Measurements from ENCODE around the gene DPP10. TPM values are rescaled to one million over a fixed set of nuclear protein-coding genes. Genes with fewer than 3 reads are reported as not detected.

The DPP10 gene
- total RNA-seq, 2 experiments from 2014 or later: not detected

DNA sequence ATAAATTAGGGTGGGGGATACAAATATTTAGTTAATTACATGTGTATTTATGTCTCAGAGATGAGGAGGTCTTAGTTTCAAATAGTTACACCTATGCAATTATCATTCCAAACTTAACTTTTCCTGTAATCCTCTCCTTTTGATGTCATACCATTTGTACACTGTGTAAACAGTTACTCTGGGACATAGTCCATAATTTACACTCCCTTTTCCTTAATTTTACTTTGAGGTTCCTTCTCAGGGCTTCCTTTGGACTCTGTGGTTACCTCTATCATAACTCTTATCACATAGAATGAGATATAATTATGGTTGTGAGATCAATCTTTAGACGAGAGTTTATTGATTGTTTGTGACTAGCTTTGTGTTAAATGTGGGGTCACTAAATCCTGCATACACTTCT is 84.4 kb downstream of the DPP10 start:
- Mint-ChIP-seq H3K36me3 (no peaks in the 10 kb centered on the region), H3K9me3 (no peaks in the 10 kb centered on the region), H3K4me3 (no peak overlapping the region), H3K27me3 (no peaks in the 10 kb centered on the region), H3K4me1 (no peaks in the 10 kb centered on the region), H3K27ac (no peak overlapping the region)
- DNase-seq (no peak), ATAC-seq (ENCODE audit: low read depth) (no peak)
- POLR2A ChIA-PET: no interaction called here

DNA sequence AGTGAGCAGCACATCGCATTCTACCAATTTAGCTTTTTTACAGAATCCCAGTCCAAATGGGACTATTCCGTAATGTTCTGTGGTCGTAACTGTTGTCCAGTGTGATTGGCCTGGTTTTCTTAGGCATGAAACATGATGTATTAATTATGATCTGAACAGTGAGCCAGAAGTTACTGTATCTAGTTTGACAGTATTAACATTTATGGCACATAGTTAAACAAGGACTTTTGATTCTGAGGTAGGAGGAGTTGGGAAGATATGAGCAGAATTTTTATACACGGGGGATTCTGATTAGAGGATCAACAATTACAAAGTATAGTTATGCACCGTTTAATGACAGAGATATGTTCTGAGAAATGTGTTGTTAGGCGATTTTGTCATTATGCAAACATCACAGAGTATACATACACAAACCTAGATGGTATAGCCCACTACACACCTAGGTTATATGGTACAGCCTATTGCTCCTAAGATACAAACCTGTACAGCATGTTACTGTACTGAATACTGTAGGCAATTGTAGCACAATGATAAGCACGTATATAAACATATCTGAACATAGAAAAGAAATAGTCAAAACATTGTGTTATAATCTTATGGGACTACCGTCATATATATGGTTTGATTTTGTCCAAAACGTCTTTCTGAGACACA is 85.0 kb downstream of the DPP10 start:
- POLR2A ChIA-PET: no interaction called here
- Mint-ChIP-seq H3K4me3 (no peak overlapping the region), H3K27ac (no peak overlapping the region), H3K4me1 (no peaks in the 10 kb centered on the region), H3K36me3 (no peaks in the 10 kb centered on the region), H3K9me3 (no peaks in the 10 kb centered on the region), H3K27me3 (no peaks in the 10 kb centered on the region)
- ATAC-seq (ENCODE audit: low read depth): no peak
- no peak for DNase-seq

DNA sequence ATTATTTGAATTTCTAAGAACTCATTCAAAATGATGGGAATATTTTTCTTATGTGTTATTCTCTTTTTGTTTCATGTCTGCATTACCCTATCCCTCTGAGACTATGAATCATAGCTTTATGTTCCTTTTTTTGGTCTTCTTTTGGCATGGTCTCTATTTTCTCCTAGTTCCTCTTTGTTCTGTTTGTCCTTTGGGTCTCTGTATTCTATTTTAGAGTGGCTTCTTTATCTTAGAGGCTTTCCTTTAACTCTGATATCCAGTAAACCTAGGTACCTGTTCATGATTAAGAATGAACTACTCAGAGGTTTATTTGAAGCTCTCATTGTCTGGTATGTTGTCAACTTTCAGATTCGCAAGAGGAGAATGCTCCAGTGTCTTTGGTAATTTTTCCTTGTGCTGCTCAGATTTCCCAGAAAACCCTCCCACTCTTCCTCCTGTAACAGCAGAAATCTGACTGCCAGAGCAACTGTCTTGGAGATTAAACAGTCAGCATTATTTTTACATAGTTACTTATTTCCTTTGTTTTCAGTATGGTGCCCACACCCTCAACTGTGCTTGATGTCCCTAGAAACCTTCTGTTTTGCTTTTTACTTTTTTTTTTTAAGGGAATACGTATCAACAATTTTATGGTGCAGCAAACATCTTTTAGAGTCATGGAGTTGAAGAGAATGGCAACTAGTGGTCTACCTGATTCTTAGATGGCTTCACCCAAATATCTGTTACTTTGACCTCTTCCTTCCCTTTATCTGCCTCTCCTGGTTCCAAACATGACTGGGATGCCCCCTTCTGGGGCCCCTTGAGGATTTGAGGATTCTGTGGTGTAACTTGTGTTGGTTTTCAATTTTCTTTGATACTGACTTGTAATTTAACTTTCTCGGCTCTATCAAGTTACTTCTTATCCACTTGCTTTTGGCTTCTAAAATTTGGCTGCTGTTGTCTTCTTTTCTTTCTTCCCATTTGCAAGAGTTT is 92.0 kb downstream of the DPP10 start:
- DNase-seq (no peak), ATAC-seq (ENCODE audit: low read depth) (no peak)
- no peaks in the 10 kb centered on the region for H3K4me1 Mint-ChIP-seq
- no peaks in the 10 kb centered on the region for H3K36me3 Mint-ChIP-seq
- peaks cover 3% of the 10 kb centered on the region for H3K27me3 Mint-ChIP-seq
- POLR2A ChIA-PET: no interaction called here
- H3K4me3 Mint-ChIP-seq: no peak overlapping the region
- H3K27ac Mint-ChIP-seq: no peak overlapping the region
- H3K9me3 Mint-ChIP-seq: no peaks in the 10 kb centered on the region

DNA sequence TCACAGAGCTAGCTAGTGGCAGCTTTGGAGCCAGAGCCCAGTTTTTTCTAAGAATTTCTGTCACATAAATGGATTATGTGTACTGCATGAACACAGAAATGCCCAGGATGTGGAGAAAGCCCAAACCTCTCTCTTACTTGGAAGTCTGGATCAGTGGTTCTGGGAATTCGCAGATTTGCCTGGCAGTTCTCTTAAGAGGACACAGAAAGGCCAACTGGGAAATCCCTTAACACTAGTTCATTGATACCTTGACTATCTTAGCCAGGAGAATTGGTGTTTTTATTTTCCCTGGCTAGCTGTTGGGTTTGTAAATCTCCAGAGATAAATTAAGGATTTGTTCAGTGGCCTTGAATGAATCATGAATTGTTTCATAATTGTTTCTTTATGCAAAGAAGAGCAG is 95.3 kb downstream of the DPP10 start:
- Mint-ChIP-seq H3K27me3 (peaks cover 3% of the 10 kb centered on the region), H3K4me3 (no peak overlapping the region), H3K9me3 (no peaks in the 10 kb centered on the region), H3K4me1 (no peaks in the 10 kb centered on the region), H3K36me3 (no peaks in the 10 kb centered on the region), H3K27ac (no peak overlapping the region)
- DNase-seq: no peak
- POLR2A ChIA-PET: no interaction called here
- ATAC-seq (ENCODE audit: low read depth): no peak

DNA sequence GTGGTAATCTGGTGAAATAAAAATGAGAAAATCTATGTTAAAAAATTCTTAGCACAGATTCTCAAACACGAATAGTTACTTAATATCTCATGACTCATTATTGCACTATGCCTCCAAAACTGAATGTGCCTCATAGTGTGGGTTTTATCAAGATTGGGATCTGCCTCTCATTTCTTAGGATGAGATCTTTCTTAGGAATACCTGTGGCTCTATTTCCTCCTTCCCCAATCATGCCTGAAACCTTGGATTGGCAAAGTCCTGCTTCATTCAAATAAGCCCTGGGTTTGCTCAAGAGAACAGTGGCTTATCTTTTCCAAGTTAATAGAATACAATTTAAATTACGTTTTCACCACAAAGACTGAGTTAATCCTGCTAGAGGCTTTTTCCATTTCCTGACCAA is 100.3 kb downstream of the DPP10 start:
- ATAC-seq (ENCODE audit: low read depth) (no peak), DNase-seq (no peak)
- Mint-ChIP-seq H3K27ac (no peak overlapping the region), H3K27me3 (peaks cover 3% of the 10 kb centered on the region), H3K4me1 (no peaks in the 10 kb centered on the region), H3K36me3 (no peaks in the 10 kb centered on the region), H3K9me3 (peaks cover 2% of the 10 kb centered on the region), H3K4me3 (no peak overlapping the region)
- POLR2A ChIA-PET: no interaction called here

DNA sequence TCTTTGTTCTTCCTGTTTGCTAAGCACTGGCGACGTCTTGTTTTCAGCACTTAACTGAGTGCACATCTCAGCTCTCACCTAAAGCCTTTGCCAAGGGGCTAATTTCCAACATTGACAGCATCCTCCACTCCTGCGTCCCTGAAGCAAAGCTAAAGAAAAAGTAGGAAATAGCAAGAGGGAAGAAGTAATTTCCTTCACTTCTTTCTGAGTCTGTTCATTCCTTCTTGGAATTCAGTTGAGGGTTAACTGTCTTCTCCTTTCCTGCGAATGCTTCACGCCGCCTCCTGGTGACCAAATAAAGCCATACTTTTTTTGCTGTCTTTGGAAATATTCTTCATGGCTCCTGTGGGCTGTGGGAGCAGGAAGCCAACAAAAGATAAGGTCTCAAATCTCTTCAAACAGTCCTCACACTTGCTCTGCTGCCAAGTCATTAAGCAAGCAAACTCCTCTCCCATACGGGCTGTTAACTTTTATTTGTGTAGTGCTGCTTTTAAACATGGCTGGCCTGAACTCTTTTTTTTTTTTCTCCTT is 100.9 kb downstream of the DPP10 start:
- H3K27ac Mint-ChIP-seq: no peak overlapping the region
- peaks cover 3% of the 10 kb centered on the region for H3K27me3 Mint-ChIP-seq
- no peaks in the 10 kb centered on the region for H3K36me3 Mint-ChIP-seq
- H3K9me3 Mint-ChIP-seq: peaks cover 2% of the 10 kb centered on the region
- POLR2A ChIA-PET: no interaction called here
- ATAC-seq (ENCODE audit: low read depth): no peak
- no peaks in the 10 kb centered on the region for H3K4me1 Mint-ChIP-seq
- no peak overlapping the region for H3K4me3 Mint-ChIP-seq
- DNase-seq: no peak

DNA sequence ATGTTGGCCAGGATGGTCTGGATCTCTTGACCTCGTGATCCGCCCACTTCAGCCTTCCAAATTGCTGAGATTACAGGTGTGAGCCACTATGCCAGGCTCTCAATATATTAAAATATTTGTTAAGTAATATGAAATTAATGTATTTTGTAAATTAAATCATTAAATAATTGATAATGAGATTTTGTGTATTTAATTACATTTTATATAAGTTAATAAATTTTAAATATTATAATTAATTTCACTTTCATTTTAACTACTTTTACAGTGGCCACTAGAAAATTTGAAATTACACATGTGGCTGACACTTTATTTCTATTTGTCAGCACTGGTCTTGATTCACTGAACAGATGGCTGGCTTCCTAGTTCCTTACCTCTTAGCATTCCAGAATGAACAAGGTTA is 102.6 kb downstream of the DPP10 start:
- no peak for DNase-seq
- Mint-ChIP-seq H3K9me3 (peaks cover 2% of the 10 kb centered on the region), H3K27me3 (peaks cover 3% of the 10 kb centered on the region), H3K4me1 (no peaks in the 10 kb centered on the region), H3K4me3 (no peak overlapping the region), H3K36me3 (no peaks in the 10 kb centered on the region), H3K27ac (no peak overlapping the region)
- POLR2A ChIA-PET: no interaction called here
- no peak for ATAC-seq (ENCODE audit: low read depth)

DNA sequence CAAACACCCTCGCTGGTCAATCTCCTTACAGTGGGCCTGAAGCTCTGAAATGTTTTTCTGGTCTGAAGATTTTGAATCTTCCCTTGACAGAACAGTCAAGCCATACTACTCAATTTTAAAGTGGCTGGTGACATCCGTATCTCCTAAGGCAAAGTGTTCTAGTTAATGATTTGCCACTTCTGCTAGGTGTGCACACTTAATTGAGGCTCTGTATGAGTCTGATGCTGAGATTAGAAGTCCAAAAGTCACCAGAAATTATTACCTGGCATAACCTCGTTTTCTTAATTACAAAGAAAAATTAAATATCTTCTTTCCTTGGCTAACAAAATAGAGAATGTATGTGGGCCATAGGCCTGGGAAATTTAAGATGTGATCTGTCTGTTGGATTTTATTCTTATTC is 104.1 kb downstream of the DPP10 start:
- POLR2A ChIA-PET: no interaction called here
- no peak overlapping the region for H3K27ac Mint-ChIP-seq

DNA sequence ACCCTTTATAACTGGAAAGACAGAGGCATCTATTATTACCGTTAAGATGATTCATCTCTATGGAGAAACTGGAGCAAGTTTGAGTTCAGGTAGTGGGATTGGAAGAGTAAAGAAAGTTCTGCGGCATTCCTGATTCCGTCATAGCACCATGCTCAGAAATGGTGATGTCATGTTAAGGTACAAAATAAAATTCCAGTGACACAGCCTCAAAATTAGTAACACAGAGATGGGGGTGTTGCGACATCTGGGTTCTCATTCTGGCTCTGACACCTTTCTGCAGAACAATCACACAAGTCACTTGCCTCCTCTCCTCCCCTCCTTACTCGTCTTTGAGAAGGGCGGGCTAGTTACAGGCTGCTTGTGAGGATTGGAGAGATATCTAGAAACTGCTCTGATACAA is 105.7 kb downstream of the DPP10 start:
- no peak overlapping the region for H3K27ac Mint-ChIP-seq
- H3K9me3 Mint-ChIP-seq: peaks cover 2% of the 10 kb centered on the region
- peaks cover 2% of the 10 kb centered on the region for H3K27me3 Mint-ChIP-seq
- ATAC-seq (ENCODE audit: low read depth) (no peak), DNase-seq (no peak)
- no peaks in the 10 kb centered on the region for H3K36me3 Mint-ChIP-seq
- POLR2A ChIA-PET: no interaction called here
- H3K4me3 Mint-ChIP-seq: no peak overlapping the region
- no peaks in the 10 kb centered on the region for H3K4me1 Mint-ChIP-seq

More for the DNA sequence above, 104.1 kb downstream of the DPP10 start:
- ATAC-seq (ENCODE audit: low read depth) (no peak), DNase-seq (no peak)
- Mint-ChIP-seq H3K27me3 (peaks cover 3% of the 10 kb centered on the region), H3K4me1 (no peaks in the 10 kb centered on the region), H3K9me3 (peaks cover 2% of the 10 kb centered on the region), H3K4me3 (no peak overlapping the region), H3K36me3 (no peaks in the 10 kb centered on the region)

DNA sequence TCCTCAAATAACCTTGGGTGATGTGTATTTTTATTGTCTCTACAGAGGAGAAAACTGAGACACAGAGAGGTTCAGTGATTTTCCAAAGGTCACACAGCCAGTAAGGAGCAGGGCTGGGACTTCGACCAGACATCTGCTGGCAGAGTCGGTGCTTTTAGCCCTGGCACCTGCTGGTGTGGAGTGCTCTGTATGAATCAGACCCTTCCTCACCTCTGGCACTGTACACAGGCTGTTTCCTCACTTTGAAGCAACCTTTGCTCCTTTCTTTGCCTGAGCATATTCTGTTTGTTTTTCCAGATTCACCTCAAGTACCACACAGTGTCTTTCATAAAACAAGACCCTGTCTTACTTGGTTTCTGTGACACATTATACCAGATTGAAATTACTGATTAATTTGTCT is 107.9 kb downstream of the DPP10 start:
- no peak for DNase-seq
- Mint-ChIP-seq H3K4me1 (no peaks in the 10 kb centered on the region), H3K36me3 (no peaks in the 10 kb centered on the region), H3K27me3 (peaks cover 2% of the 10 kb centered on the region), H3K4me3 (no peak overlapping the region), H3K27ac (no peak overlapping the region), H3K9me3 (no peaks in the 10 kb centered on the region)
- POLR2A ChIA-PET: no interaction called here
- no peak for ATAC-seq (ENCODE audit: low read depth)

DNA sequence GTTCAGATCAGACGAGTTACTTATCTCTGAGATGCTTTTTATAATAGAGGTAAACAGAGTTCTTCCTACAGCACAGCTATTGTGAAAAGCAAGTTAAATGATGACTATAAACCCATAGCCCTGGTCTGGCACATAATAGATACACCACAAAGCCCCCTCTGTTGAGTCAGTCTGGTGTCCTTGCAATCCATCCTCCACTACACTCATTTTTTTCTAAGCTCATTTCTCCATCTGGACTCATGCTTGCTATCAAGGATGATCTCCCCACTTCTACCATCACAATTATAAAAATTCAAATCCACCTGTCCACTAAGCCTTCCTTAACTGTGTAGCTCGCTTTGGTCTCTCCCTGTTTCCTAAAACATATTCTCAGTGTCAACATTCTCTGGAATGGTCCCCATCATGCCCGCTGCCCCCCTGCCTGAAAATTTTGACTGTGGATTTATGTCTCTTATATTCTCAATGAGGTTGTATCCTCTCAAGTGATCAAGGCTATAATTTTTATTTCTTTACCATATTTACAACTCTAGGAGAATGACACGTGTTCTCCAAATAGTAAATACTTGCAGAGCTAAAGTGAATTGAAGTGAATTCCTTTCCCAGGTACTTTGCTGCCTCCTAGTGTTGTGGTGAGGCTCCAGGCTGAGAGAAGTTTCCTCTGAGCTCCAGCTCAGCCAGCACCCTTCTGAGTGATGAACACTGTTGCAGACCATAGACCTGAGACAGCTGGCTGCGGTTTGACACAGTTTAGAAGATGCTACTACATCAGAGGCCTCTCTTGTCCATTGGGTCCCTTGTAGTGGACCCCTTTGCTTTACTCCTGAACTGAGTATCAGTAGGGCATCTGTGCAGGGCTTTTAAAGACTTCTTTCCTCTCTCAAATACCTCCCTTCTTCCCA is 108.7 kb downstream of the DPP10 start:
- H3K27ac Mint-ChIP-seq: no peak overlapping the region
- no peaks in the 10 kb centered on the region for H3K9me3 Mint-ChIP-seq
- H3K4me3 Mint-ChIP-seq: no peak overlapping the region
- peaks cover 2% of the 10 kb centered on the region for H3K27me3 Mint-ChIP-seq
- no peaks in the 10 kb centered on the region for H3K36me3 Mint-ChIP-seq
- no peak for ATAC-seq (ENCODE audit: low read depth)
- POLR2A ChIA-PET: no interaction called here
- H3K4me1 Mint-ChIP-seq: no peaks in the 10 kb centered on the region
- DNase-seq: no peak

DNA sequence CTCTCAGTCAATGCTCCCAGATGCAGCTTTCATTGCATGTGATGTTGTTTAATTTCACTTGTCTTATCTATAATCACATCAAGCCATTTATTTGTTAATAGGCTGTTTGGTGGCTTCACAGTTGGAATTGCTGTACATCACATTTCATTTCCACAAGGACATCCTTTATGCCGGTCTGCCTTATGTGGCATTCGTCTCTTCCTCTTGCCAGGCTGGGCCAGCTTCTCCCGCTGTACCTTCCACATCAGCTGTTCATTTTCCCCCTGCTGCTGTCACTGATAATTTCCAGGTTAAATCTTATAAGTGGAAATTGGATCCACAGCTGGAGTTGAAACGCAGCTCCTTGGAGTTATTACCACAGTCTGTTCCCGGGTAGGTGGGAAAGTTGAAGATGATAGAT is 110.6 kb downstream of the DPP10 start:
- POLR2A ChIA-PET: no interaction called here
- Mint-ChIP-seq H3K27me3 (no peaks in the 10 kb centered on the region), H3K9me3 (no peaks in the 10 kb centered on the region), H3K4me3 (no peak overlapping the region), H3K4me1 (no peaks in the 10 kb centered on the region), H3K27ac (no peak overlapping the region), H3K36me3 (no peaks in the 10 kb centered on the region)
- DNase-seq (no peak), ATAC-seq (ENCODE audit: low read depth) (no peak)

DNA sequence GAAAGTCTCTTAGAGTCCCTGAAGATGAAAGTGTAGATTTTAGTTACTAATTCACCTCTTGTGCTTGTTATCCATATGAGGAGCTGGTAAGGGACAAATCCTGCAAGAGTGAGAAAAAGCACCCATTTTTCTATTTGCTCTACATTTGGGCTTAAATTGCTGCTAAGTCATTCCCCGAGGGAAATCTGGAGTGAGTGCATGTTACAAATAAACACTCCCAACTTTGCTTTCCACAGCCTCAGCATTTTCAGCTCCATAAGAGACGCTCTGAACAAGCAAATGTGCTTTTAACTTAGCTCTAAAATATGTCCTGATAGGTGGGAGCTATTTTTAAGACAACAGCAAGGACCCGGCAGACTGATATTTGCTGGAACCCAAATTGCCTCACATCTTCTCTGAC is 126.7 kb downstream of the DPP10 start:
- DNase-seq: no peak
- no peak for ATAC-seq (ENCODE audit: low read depth)
- no peak overlapping the region for H3K27ac Mint-ChIP-seq
- H3K9me3 Mint-ChIP-seq: no peaks in the 10 kb centered on the region
- H3K4me3 Mint-ChIP-seq: no peak overlapping the region
- H3K27me3 Mint-ChIP-seq: no peaks in the 10 kb centered on the region
- POLR2A ChIA-PET: no interaction called here
- no peaks in the 10 kb centered on the region for H3K4me1 Mint-ChIP-seq
- no peaks in the 10 kb centered on the region for H3K36me3 Mint-ChIP-seq

Measured in activated naive CD8-positive, alpha-beta T cell treated with anti-CD3 and anti-CD28 coated beads, Interleukin-2, amount 10 ng/mL, durations not matched to agents 7 days and 5 days (primary cell).